Right renal pelvis (tissue), 4 donors: ENCODE measurements around the gene GNG7. TPM values are rescaled to one million over a fixed set of nuclear protein-coding genes. Genes with fewer than 3 reads are reported as not detected.
"Not testable (repeated sequence)": the region's sequence is repeated elsewhere in the genome, so short reads cannot be mapped to it uniquely, and the experiment has no call there.

ENCODE experiments used
- DNase-seq, 4 donors: peaks; one replicate each; pipeline ENCODE4 v3.0.0-alpha.2; 2013; ENCODE audit warnings: low read depth in 4 of 4, low spot score in 3 of 4, missing footprints in 1 of 4
- polyA plus RNA-seq, 4 donors: library from polyadenylated mRNA; unstranded; fragments of 120-200 nt; gene quantifications; one replicate each; pipeline ENCODE4 v1.2.1, GENCODE V29; 2013; ENCODE audit not compliant: insufficient read length in 4 of 4

The GNG7 gene
- polyA plus RNA-seq, 4 donors = 5.6 to 6.8 (median 6.3) TPM

DNA sequence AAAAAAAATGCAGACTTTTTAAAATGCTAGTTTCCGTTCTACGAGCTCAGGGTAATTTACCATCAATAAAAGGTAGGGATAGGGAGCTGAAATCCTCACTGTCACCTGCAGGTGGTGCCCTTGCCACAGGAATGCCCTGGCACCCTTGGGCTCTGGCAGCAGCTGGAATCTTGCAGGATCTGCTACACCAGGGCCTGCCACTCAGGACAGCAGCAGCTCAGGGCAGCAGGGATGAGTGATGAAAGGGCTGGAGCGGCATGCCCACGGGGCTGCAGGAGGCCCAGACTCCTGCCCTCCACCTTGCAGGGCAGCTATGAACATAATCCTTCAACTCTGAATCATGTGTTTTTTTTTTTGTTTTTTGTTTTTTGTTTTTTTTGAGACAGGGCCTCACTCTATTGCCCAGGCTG lies 54.0 kb downstream of the GNG7 start:
- DNase-seq = peak in 1 of 4 donors; percentile 33

DNA sequence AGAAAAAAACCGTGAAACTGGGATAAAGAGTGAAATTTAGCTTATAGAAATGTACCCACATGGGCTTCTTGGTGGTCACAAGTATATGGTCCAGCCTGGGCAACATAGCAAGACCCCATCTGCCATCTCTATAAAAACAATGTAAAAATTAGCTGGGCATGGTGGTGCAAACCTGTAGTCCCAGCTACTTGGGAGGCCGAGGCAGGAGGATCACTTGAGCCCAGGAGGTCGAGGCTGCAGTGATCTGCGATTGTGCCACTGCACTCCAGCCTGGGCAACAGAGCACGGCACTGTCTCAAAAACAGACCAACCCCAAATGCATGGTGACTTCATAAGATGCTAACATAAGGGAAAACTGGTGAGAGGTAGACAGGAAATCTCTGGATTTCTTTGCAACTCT lies 54.4 kb downstream of the GNG7 start:
- no peak for DNase-seq

- DNase-seq = no peak
Observed at GRCh38 chr19:2646866-2647535, 55.5 kb downstream of the GNG7 start.

DNA sequence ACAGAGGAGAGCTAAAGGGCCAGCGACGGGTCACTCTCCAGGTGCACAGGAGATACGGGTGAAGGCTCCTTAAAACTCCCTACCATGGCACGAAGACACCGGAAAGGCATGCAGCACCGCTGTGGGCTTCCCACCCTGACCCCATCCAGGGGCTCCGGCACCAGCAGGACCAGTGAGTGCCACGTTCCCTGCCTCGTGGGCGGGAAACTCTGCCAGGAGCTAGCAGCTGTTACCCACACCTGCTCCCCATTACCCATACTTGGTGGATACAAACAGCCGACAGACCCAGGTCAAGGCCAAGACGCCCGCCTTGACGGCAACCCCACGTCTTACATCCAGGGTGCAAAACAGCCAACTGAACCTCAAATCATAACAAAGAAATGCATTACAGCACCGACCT lies 56.7 kb downstream of the GNG7 start:
- no peak for DNase-seq

DNA sequence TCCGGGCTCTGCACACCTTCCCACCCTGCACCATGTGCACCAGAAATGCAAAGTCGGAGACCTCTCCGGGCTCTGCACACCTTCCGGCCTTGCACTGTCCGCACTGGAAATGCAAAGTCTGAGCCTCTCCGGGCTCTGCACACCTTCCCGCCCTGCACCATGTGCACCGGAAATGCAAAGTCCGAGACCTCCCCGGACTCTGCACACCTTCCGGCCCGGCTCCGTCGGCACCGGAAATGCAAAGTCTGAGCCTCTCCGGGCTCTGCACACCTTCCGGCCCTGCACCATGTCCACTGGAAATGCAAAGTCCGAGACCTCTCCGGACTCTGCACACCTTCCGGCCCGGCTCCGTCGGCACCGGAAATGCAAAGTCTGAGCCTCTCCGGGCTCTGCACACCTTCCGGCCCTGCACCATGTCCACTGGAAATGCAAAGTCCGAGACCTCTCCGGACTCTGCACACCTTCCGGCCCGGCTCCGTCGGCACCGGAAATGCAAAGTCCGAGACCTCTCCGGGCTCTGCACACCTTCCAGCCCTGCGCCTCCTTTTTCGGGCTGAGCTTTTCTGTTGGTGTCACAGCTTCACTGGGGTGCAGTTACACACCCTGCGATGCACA lies 59.3 kb downstream of the GNG7 start:
- not testable (repeated sequence) for DNase-seq

GRCh38 chr19:2641332-2641698 lies 61.2 kb downstream of the GNG7 start:
- DNase-seq = no peak

DNA sequence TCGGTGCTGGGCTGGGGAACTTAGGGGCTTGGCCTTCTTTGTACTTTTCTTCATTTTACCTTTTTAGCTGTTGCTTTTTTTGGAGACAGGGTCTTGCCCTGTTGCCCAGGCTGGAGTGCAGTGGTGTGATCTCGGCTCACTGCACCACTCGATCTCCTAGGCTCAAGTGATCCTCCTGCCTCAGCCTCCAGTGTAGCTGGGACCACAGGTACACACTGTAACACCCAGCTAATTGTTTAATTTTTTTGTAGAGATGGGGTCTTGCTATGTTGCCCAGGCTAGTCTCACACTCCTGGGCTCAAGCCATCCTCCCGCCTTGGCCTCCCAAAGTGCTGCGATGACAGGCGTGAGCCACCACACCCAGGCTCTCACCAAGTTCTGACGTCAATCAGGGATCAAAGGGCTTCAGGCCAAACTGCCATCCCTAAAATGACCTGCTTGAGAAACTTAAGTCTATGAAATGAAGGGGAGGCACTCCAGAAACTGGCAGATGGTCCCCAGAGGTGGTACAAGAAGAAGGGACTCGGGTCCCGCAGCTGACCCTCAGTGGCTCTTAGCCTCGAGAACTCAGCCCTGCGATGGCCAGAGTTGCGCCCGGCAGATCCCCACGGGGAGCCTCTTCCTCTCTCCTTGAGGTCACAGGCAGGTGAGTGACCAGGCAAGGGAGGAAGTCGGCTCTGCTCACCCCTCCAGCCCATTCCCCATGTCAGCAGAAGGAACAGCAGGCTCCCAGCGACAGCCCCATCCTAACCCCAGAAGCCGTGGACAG lies 61.7 kb downstream of the GNG7 start:
- no peak for DNase-seq

GRCh38 chr19:2639999-2640398 lies 62.5 kb downstream of the GNG7 start:
- no peak for DNase-seq

- DNase-seq = no peak
Observed at GRCh38 chr19:2638417-2638940, 64.0 kb downstream of the GNG7 start.

DNA sequence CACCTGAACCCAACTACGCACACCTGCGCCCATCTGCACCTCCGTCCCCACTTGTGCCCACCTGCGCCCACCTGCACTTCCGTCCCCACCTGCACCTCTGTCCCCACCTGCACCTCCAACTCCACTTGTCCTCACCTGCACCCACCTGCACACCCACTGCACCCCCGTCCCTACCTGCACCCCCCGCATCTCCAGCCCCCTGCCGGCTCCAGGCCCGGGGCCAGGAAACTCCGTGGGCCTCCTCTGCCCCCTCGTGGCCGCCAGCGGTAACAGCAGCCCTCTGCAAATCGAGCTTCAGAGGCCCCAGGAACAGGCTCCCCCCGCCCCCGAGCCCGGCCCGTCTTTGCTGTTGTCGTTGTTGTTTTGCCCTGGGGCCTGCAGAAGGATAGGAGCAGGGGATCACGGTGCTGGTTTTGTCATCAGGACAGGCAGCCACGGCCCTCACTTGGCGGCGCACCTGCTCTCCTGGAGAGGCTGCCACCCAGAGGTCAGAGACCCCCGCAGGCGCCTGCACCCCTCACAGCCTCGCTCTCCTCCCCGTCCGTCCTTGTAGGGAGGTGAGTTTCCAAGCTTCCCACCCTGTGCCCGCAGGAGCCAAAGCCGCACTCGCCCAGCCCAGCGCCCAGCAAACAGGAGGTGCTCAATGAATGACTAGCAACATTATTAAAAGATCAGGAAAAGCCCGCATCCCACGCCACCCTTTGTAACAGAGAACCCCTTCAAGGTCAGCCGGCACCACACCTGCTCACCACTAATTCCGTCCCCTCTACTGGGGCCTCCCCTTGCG lies 65.4 kb downstream of the GNG7 start:
- no peak for DNase-seq

DNA sequence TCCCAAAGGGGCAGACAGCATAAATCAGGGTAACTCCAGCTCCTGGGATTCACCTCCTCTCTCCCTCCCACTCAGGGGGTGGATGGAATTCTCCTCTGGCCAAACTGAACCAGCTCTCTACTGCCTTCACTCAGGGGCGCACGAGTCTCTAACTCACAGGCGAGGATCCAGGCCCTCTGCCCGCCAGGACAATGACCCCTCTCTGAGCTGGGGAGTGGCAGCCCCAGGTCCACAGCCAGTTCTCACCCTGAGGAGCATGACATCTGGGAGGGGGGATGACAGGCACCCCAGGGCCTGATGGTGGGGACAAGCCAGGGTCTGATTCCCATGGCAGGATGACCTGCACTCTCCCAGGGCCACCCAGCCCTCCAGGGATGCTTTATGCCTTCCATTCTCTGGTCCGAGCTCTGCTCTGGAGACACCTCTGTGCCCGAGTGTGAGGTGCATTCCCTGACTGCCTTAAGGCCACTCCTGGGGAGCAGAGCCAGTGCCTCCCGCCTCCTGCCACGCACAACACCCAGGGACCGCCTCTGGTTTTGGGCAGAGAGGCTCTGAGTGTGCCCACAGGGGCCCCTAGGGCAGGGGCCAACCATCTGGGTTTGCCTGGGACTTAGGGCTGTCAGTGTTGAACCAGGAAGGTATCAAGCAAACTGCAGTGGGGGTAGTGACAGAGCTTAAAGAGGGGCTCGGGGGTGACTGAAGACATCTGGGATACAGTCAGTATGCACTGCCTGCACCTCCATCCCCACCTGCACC lies 66.2 kb downstream of the GNG7 start:
- no peak for DNase-seq

DNA sequence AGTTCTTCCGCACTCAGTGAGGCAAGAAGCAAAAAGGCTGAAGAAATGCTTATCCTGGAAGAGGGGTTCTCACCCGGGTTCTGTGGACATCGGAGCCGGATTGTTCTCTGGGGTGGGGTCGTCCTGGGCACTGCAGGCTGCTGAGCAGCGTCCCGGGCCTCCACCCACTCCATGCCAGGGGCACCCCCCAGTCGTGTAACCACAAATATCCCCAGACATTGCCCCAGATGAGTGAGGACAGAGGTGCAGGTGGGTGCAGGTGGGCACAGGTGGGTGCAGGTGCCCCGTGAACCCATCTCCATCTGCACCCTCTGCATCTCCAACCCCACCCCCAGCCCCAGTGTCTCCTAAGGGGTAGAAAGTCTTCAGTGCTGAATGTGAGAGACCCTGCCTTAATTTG lies 67.5 kb downstream of the GNG7 start:
- DNase-seq = no peak

DNA sequence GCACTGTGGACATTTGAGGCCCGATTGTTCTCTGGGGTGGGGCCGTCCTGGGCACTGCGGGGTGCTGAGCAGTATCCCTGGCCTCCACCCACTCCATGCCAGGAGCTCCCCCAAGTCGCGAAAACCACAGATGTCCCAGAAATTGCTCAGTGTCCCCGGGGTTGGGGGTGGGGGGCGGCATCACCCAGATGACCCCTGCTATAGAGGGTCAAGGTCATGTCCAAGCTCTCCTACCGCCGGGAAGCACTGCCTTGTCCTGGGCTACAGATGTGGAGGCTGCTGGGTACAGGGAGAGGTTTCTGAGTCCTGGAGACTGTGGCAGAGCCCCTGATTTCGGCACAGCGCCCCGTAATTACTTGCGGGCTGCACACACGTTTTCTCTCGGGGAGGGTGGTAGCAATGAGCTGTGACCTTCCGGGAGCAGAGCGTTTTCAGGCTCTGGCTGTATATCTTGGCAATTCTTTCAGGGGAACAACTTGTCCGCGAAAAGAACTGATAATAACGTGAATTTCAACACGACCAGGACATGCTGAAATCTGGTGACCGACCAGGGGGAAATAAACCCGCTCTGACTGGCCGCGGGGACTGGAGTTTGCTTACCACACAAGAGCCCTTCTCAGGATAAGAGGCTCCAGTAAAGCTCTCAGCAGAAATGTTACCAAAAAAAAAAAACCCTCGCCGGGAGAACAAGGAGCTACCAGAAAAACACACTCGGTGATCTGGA lies 68.1 kb downstream of the GNG7 start:
- no peak for DNase-seq

GRCh38 chr19:2633693-2634075 lies 68.8 kb downstream of the GNG7 start:
- DNase-seq = no peak

DNA sequence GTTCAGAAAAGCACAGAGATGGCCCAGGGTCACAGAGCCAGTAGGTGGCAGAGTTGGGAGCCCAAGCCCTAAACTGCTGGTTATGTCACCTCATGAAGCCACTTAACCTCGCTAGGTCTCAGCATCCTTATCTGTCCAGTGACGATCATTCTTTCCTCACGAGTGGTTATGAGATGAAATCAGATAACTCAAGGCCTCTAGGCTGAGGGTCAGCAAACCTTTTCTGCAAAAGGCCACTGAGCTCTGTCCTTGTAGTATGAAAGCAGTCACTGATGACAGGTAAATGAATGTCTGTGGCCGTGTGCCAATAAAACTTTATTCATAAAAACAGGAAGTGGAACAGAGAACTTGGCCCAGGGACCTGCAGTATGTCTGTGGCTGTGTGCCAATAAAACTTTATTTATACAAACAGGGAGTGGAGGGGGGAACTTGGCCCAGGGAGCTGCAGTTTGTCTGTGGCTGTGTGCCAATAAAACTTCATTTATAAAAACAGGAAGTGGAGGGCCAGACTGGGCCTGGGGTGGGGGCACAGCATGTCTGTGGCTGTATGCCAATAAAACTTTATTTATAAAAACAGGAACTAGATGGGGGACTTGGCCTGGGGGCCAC lies 71.2 kb downstream of the GNG7 start:
- no peak for DNase-seq

DNA sequence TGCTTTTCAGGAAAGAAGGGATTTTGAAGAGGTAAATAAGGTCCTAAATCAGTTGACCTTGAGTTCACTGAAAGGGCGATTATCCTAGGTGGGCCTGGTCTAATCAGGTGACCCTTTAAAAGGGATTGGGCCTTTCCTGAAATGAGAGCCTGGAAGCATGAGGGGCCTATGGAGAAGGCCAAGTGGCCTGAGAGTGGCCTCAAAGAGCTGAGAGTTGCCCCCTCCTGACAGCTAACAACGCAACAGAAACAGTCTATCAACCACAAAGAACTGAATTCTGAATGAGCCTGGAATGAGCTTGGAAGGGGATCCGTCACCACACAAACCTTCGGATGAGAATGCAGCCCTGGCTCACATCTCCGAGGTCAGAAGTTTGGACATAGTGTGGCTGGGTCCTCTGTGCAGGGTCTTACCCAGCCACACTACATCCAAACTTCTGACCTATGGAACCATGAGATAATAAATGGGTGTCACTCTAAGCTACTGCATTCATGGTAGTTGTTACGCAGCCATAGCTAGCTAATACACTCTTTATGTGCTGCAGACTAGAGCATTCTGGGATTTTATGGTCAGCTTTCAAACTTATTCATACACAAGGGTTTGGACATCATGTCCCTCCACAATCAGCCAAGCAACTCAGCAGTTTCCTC lies 72.0 kb downstream of the GNG7 start:
- no peak for DNase-seq

DNA sequence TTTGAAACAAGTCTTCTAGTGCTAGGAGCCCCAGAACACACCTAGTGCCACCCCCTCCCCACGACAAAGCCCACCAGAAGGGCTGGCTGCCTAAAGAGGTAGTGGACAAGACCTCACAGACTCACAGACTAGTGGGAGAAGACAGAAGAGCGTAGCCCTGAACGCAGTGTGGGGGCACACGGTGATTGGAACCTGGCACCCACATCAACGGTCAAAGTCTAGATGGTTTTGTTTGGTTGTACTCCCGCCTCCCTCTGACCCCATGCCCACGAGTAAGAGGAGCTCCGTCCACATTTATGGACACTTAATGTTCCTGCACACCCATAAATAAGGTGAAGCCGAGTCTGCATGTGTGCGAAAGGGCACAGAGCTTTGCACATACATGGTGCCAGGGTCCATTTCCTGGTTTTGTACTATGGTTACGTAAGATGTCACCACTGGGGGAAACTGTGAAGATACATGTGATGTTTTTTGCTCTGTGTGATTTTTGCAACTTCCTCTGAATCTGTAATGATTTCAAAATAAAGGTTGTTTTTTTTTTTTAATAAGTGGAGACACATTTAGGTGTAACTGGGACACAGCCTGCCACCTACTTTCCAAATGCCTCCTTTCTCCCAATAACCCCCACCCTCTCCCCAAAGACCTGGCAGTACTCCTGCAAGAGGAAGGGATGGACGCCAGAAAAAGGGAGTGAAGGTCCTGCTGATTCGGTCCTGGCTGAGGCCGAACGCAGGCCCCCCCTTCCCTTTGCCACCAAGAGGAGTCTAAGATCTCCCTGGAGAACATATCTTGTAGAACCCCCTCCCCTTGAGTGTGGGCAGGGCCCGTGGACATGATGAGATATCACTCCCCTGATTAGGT lies 72.8 kb downstream of the GNG7 start:
- no peak for DNase-seq

DNA sequence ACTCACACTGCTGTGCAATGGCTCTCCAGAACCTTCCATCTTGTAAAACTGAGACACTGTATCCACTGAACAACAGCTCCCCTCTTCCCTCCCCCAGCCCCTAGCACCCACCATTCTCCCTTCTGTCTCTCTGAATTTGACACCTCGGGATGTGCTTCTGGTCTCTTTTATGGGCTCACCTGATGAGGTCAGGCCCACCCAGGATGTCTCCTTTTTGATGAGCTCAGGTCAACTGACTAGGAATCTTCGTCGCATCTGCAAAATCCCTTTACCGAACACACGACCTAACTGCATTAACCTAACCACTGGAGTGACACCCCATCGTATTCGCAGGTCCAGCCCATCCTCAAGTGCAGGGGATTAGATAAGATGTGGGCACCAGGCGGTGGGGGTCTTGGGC lies 73.9 kb downstream of the GNG7 start:
- no peak for DNase-seq
